ENCODE measurements around the gene SBF2.

Gene SBF2

GRCh38 chr11:10287766-10288715 lies 6.0 kb downstream of the SBF2 start:
- no peak for DNase-seq (ENCODE audit: low read depth)
- no peak overlapping the region for H3K4me3 ChIP-seq (ENCODE audit: low read depth, low read length)
- TF ChIP-seq CTCF (IDR thresholded peaks at IDR 0.05; ENCODE audit: low read depth, low read length, missing control alignments): no peak

GRCh38 chr11:10287140-10287539 lies 6.9 kb downstream of the SBF2 start:
- no peak for DNase-seq (ENCODE audit: low read depth)
- H3K4me3 ChIP-seq (ENCODE audit: low read depth, low read length): no peak overlapping the region
- TF ChIP-seq CTCF (IDR thresholded peaks at IDR 0.05; ENCODE audit: low read depth, low read length, missing control alignments): no peak

GRCh38 chr11:10285148-10285802 lies 8.7 kb downstream of the SBF2 start:
- no peak for TF ChIP-seq CTCF (IDR thresholded peaks at IDR 0.05; ENCODE audit: low read depth, low read length, missing control alignments)
- DNase-seq (ENCODE audit: low read depth): no peak
- H3K4me3 ChIP-seq (ENCODE audit: low read depth, low read length): no peak overlapping the region

GRCh38 chr11:10283991-10284390 lies 10.0 kb downstream of the SBF2 start:
- H3K4me3 ChIP-seq (ENCODE audit: low read depth, low read length): no peak overlapping the region
- TF ChIP-seq CTCF (IDR thresholded peaks at IDR 0.05; ENCODE audit: low read depth, low read length, missing control alignments): no peak
- DNase-seq (ENCODE audit: low read depth): no peak

- no peak overlapping the region for H3K4me3 ChIP-seq (ENCODE audit: low read depth, low read length)
- TF ChIP-seq CTCF (IDR thresholded peaks at IDR 0.05; ENCODE audit: low read depth, low read length, missing control alignments): no peak
- no peak for DNase-seq (ENCODE audit: low read depth)
These were observed 11.9 kb downstream of the SBF2 start for GRCh38 chr11:10282117-10282516.

- no peak for TF ChIP-seq CTCF (IDR thresholded peaks at IDR 0.05; ENCODE audit: low read depth, low read length, missing control alignments)
- no peak overlapping the region for H3K4me3 ChIP-seq (ENCODE audit: low read depth, low read length)
- DNase-seq (ENCODE audit: low read depth): no peak
These were observed 18.3 kb downstream of the SBF2 start for GRCh38 chr11:10275714-10276113.
